OCI-LY7 (cell line): ENCODE measurements around the gene CA10. TPM values are rescaled to one million over a fixed set of nuclear protein-coding genes. Genes with fewer than 3 reads are reported as not detected.

Experiments
- BruUV-seq: library from RNA; stranded (reverse); fragments of 400-500 nt; replicated peaks from 2 replicates; lab custom pipeline; 2021; lab: Mats Ljungman, UMichigan
- CTCF ChIA-PET: fragments of 300-600 bp; sonication (Branson Sonifier 250); formaldehyde crosslinking; loops from one replicate; lab custom pipeline; 2022; ENCODE audit warnings: antibody characterized with exemption; ENCODE audit not compliant: unreplicated experiment; lab: Charles Lee
- POLR2A ChIA-PET: fragments of 300-600 bp; sonication (Branson Sonifier 250); formaldehyde crosslinking; loops from one replicate; lab custom pipeline; 2022; ENCODE audit warnings: antibody characterized with exemption; lab: Charles Lee
- DNase-seq: peaks from one replicate; pipeline ENCODE4 v3.0.0-alpha.2; 2015; ENCODE audit warnings: low spot score
- H2AFZ ChIP-seq: fragments of 200-600 bp; sonication (generic), shearing (Covaris generic); 2 replicates; pipeline ENCODE4 v1.6.1; 2014; ENCODE audit warnings: mild to moderate bottlenecking, antibody characterized with exemption, low read length, moderate library complexity
- H3K27ac ChIP-seq: fragments of 200-600 bp; sonication (generic); 2 replicates; pipeline ENCODE4 v1.5.1; 2014; ENCODE audit warnings: mixed run types, low read depth, mild to moderate bottlenecking, moderate library complexity, low read length, inconsistent platforms; ENCODE audit not compliant: poor library complexity, severe bottlenecking
- H3K36me3 ChIP-seq: fragments of 200-600 bp; sonication (generic); 2 replicates; pipeline ENCODE4 v1.6.1; 2014; ENCODE audit warnings: mild to moderate bottlenecking, antibody characterized with exemption, low read length, moderate library complexity, mixed read lengths; ENCODE audit not compliant: insufficient read depth
- H3K4me1 ChIP-seq: fragments of 200-600 bp; sonication (generic); 2 replicates; pipeline ENCODE4 v1.5.1; 2014; ENCODE audit warnings: mild to moderate bottlenecking, low read length; ENCODE audit not compliant: insufficient read depth, poor library complexity, severe bottlenecking
- H3K4me2 ChIP-seq: fragments of 200-600 bp; sonication (generic); 2 replicates; pipeline ENCODE4 v1.6.1; 2014; ENCODE audit warnings: mild to moderate bottlenecking, low read length
- H3K4me3 ChIP-seq: fragments of 200-600 bp; sonication (generic); 2 replicates; pipeline ENCODE4 v1.5.1; 2014; ENCODE audit warnings: mild to moderate bottlenecking, low read depth, low read length; ENCODE audit not compliant: poor library complexity, severe bottlenecking
- H3K79me2 ChIP-seq: fragments of 200-600 bp; sonication (generic); 2 replicates; pipeline ENCODE4 v1.6.1; 2016; ENCODE audit warnings: low read depth, mild to moderate bottlenecking, low read length, moderate library complexity, mixed read lengths; ENCODE audit not compliant: insufficient read depth
- H3K9me2 ChIP-seq: fragments of 200-600 bp; sonication (generic); 2 replicates; pipeline ENCODE4 v1.6.1; 2016; ENCODE audit warnings: mild to moderate bottlenecking, low read length, mixed read lengths; ENCODE audit not compliant: insufficient read depth
- H3K9me3 ChIP-seq: fragments of 200-600 bp; sonication (generic); 2 replicates; pipeline ENCODE4 v1.6.1; 2014; ENCODE audit warnings: mild to moderate bottlenecking, mixed run types, low read length, mixed read lengths
- H4K20me1 ChIP-seq: fragments of 200-600 bp; sonication (generic); 2 replicates; pipeline ENCODE4 v1.6.1; 2014; ENCODE audit warnings: mild to moderate bottlenecking, antibody characterized with exemption, low read length, moderate library complexity, mixed read lengths; ENCODE audit not compliant: insufficient read depth
- CTCF ChIP-seq: fragments of 200-600 bp; sonication (generic); conservative IDR thresholded peaks from 2 replicates; pipeline ENCODE4 v1.5.1; 2014; ENCODE audit warnings: mild to moderate bottlenecking, antibody characterized with exemption, low read length, moderate library complexity, mixed read lengths
- EZH2phosphoT487 ChIP-seq: fragments of 200-600 bp; sonication (generic); IDR thresholded peaks from 2 replicates; pipeline ENCODE4 v1.6.1; 2018; ENCODE audit warnings: low read depth, borderline replicate concordance, mild to moderate bottlenecking, mixed run types, antibody characterized with exemption, low read length, moderate library complexity, mixed read lengths
- intact Hi-C: fragments of 100-400 bp; cut with micrococcal nuclease; formaldehyde crosslinking; loops from one replicate; pipeline ENCODE4 v1.10.0; 2022; ENCODE audit not compliant: unreplicated experiment
- total RNA-seq, 2 experiments: library from RNA; depleted of rRNA in 1 of 2; stranded (reverse); fragments of >200 nt in 1 of 2; shearing (Covaris generic) in 1 of 2; gene quantifications; 2 replicates each; pipeline ENCODE4 v1.2.3, GENCODE V29; 2014 to 2022

The CA10 gene
- total RNA-seq, 2 experiments from 2014 or later: not detected

GRCh38 chr17:51955245-51955644 is 203.3 kb downstream of the CA10 start:
- Histone ChIP-seq H3K27ac (no peak overlapping the region), H3K36me3 (no peaks in the 10 kb centered on the region), H4K20me1 (no peaks in the 10 kb centered on the region), H3K4me2 (no peak overlapping the region), H3K9me3 (no peaks in the 10 kb centered on the region), H3K4me3 (no peak overlapping the region), H3K79me2 (no peaks in the 10 kb centered on the region), H3K4me1 (no peaks in the 10 kb centered on the region), H2AFZ (no peak overlapping the region), H3K9me2 (no peaks in the 10 kb centered on the region)
- no TSS peak for BruUV-seq
- CTCF ChIA-PET: no interaction called here
- DNase-seq: no peak
- POLR2A ChIA-PET: no interaction called here
- intact Hi-C loops: no loop called here
- TF ChIP-seq EZH2phosphoT487 (no peak), CTCF (no peak)

DNA sequence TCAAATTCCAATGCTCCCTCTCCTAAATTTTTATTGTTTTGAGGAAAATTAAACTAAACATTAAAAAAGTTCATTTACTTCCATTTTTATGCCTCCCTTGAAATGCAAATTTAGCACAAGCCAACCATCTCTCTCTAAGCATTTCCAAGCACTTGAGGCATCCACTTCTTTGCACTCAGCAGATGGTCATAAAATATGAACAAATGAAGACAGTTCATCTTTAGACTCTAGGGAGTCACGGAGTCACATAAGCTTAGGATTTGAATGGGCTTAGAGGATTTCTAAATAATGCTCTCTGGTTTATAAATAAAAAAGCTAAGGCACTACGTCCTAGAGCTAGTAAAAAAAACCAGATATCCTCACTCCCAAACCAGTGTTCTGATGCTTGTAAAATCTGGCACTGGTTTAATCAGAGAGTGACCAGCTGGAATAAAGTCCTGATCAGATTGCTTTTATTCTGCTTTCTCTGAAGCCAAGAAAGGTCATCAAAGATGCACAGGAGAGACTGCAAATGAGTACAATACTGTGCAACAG is 204.2 kb downstream of the CA10 start:
- H4K20me1 ChIP-seq: no peaks in the 10 kb centered on the region
- H3K9me3 ChIP-seq: no peaks in the 10 kb centered on the region
- ChIA-PET CTCF (no interaction called here), POLR2A (interaction anchor here (0.7 kb wide), 1 partner anchor 27 kb away, joined by 3 read pairs; no protein-coding TSS in a partner anchor)
- no peak overlapping the region for H2AFZ ChIP-seq
- H3K9me2 ChIP-seq: no peaks in the 10 kb centered on the region
- no peak overlapping the region for H3K4me2 ChIP-seq
- H3K27ac ChIP-seq: no peak overlapping the region
- no peak overlapping the region for H3K4me3 ChIP-seq
- no TSS peak for BruUV-seq
- DNase-seq: no peak
- no peak for TF ChIP-seq CTCF
- no peaks in the 10 kb centered on the region for H3K79me2 ChIP-seq
- intact Hi-C loops: no loop called here
- H3K36me3 ChIP-seq: no peaks in the 10 kb centered on the region
- no peaks in the 10 kb centered on the region for H3K4me1 ChIP-seq

DNA sequence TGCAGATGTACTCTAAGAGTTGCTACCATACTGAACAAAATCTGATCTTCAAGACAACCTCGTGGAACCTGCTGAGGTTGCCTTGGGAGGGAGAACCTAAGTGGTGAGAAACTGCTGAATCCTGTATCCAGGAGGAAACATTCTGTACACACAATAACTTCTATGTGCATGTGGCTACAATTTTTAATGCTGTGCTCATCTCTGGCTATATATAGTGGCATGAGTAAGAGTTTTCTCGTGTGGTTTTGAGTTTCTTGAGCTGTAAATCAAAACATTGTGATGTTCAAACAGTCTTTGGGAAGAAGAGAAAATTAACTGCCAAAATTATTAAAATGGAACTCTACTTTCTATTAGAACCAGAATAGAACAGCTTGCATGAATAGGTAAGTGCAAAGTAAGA is 206.8 kb downstream of the CA10 start:
- POLR2A ChIA-PET: interaction anchor here (0.7 kb wide), 1 partner anchor 53 kb away, joined by 3 read pairs; no protein-coding TSS in a partner anchor
- BruUV-seq: no TSS peak
- Histone ChIP-seq H3K9me2 (no peaks in the 10 kb centered on the region), H3K4me2 (no peak overlapping the region), H3K9me3 (no peaks in the 10 kb centered on the region), H3K4me1 (no peaks in the 10 kb centered on the region), H3K36me3 (no peaks in the 10 kb centered on the region), H3K4me3 (no peak overlapping the region), H2AFZ (no peak overlapping the region), H4K20me1 (no peaks in the 10 kb centered on the region), H3K27ac (no peak overlapping the region), H3K79me2 (no peaks in the 10 kb centered on the region)
- no peak for TF ChIP-seq CTCF
- no peak for TF ChIP-seq EZH2phosphoT487
- no peak for DNase-seq
- intact Hi-C loops: no loop called here
- CTCF ChIA-PET: no interaction called here
